ENCODE measurements around the gene ZNF266. TPM values are rescaled to one million over a fixed set of nuclear protein-coding genes. Genes with fewer than 3 reads are reported as not detected.

The ZNF266 gene
- total RNA-seq, 4 donors from 2014 or later, result 15.6 to 28.4 (median 20.3) TPM

DNA sequence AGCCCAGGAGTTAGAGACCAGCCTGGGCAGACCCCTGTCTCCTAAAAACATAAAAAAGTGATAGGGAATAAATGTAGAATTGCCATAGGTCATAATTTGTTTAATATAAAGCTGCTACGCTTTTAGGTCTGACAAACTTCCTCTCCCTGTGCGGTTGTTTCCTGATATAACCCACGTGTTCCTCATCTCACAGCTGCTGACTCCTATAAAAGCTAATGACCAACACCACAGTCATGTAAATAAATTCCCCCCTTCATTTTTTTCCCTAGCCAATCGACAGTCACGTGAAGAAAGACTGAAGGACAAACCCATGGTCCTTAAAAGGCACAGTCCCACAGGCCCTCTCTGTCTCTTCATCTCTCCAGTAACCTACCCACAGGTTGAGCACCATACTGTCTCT is 27.5 kb downstream of the ZNF266 start:
- TF ChIP-seq, protein P1, sequence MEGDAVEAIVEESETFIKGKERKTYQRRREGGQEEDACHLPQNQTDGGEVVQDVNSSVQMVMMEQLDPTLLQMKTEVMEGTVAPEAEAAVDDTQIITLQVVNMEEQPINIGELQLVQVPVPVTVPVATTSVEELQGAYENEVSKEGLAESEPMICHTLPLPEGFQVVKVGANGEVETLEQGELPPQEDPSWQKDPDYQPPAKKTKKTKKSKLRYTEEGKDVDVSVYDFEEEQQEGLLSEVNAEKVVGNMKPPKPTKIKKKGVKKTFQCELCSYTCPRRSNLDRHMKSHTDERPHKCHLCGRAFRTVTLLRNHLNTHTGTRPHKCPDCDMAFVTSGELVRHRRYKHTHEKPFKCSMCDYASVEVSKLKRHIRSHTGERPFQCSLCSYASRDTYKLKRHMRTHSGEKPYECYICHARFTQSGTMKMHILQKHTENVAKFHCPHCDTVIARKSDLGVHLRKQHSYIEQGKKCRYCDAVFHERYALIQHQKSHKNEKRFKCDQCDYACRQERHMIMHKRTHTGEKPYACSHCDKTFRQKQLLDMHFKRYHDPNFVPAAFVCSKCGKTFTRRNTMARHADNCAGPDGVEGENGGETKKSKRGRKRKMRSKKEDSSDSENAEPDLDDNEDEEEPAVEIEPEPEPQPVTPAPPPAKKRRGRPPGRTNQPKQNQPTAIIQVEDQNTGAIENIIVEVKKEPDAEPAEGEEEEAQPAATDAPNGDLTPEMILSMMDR (IDR thresholded peaks at IDR 0.05), result no peak
- ATAC-seq (ENCODE audit: low FRiP score) (no peak), DNase-seq (ENCODE audit: low spot score) (no peak)

GRCh38 chr19:9406798-9407352 is 28.5 kb downstream of the ZNF266 start:
- TF ChIP-seq, protein P1 (IDR thresholded peaks at IDR 0.05), result no peak
- DNase-seq (ENCODE audit: low spot score) (peak; percentile 23), ATAC-seq (ENCODE audit: low FRiP score) (no peak)

DNA sequence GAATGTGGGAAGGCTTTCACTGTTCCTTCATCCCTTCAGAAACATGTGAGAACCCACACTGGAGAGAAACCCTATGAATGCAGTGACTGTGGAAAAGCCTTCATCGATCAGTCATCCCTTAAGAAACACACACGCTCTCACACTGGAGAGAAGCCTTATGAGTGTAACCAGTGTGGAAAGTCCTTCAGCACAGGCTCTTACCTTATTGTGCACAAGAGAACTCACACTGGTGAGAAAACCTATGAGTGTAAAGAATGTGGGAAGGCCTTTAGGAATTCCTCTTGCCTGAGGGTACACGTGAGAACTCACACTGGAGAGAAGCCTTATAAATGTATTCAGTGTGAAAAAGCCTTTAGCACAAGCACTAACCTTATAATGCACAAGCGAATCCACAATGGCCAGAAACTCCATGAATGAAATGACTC is 54.0 kb downstream of the ZNF266 start:
- TF ChIP-seq, protein P1 (IDR thresholded peaks at IDR 0.05), result no peak
- DNase-seq (ENCODE audit: low spot score) (no peak), ATAC-seq (ENCODE audit: low FRiP score) (no peak)

- DNase-seq (ENCODE audit: low spot score) (no peak), ATAC-seq (ENCODE audit: low FRiP score) (no peak)
- TF ChIP-seq, protein P1 (IDR thresholded peaks at IDR 0.05), result no peak
Observed at GRCh38 chr19:9370738-9371619, 64.4 kb downstream of the ZNF266 start.

- TF ChIP-seq, protein P1 (IDR thresholded peaks at IDR 0.05), result no peak
- no peak for DNase-seq (ENCODE audit: low spot score)
- ATAC-seq (ENCODE audit: low FRiP score), result no peak
Observed at GRCh38 chr19:9362905-9363304, 72.5 kb downstream of the ZNF266 start, which contains the start of gene ZNF177. Gene ZNF177, plus strand, starts transcription at chr19:9363013. Its CDS starts 15,299 bp downstream, at chr19:9378312.

Other genes starting within 250 kb of the ZNF266 start
- gene OR7D4, start 216.0 kb downstream of the ZNF266 start, total RNA-seq, result not detected
- not detected for gene OR7E24, start 184.6 kb downstream of the ZNF266 start, total RNA-seq
- gene ZNF699, start 125.7 kb downstream of the ZNF266 start, total RNA-seq, result 10 to 100 TPM in 1 of 4 donors, 1 to 10 TPM in 3; 3.7 to 12.9 (median 7.2) TPM
- gene ZNF559, start 111.4 kb downstream of the ZNF266 start, total RNA-seq, result 10 to 100 TPM in 3 of 4 donors, 1 to 10 TPM in 1; 7.8 to 33.6 (median 11.5) TPM
- 10 to 100 TPM in 1 of 4 donors, 1 to 10 TPM in 3; 1.8 to 10.2 (median 2.9) TPM for gene ZNF177, start 72.6 kb downstream of the ZNF266 start, total RNA-seq
- gene ZNF560, start 63.0 kb upstream of the ZNF266 start, total RNA-seq, result under 1 TPM in 1 of 4 donors, not detected in 3; 0.79 TPM
- 10 to 100 TPM; 10.0 to 21.1 (median 11.4) TPM for gene ZNF426, start 103.1 kb upstream of the ZNF266 start, total RNA-seq
- gene ZNF121, start 148.9 kb upstream of the ZNF266 start, total RNA-seq, result 10 to 100 TPM; 20.0 to 63.0 (median 31.8) TPM
- 10 to 100 TPM; 17.5 to 27.1 (median 26.2) TPM for gene ZNF561, start 185.7 kb upstream of the ZNF266 start, total RNA-seq
- gene ZNF562, start 239.5 kb upstream of the ZNF266 start, total RNA-seq, result 10 to 100 TPM; 19.5 to 40.4 (median 23.4) TPM